Measurements from ENCODE around the gene S1PR4. TPM values are rescaled to one million over a fixed set of nuclear protein-coding genes. Genes with fewer than 3 reads are reported as not detected.

Gene S1PR4
- total and polyA plus RNA-seq, 9 of the 15 experiments (the other 6 are each of a cell fraction or from before 2014, with no cell fraction given): 0.27 TPM; not detected in 8

- TF ChIP-seq REST (IDR thresholded peaks at IDR 0.05; ENCODE audit: borderline replicate concordance): no peak; the same call in 1 of the 2 replicates
- TF ChIP-seq REST (CRISPR knock-in tag; IDR thresholded peaks at IDR 0.05; ENCODE audit: low read depth): 0 out of 2 replicates have a peak, but pooled peaks have one; percentile 27
- peak; percentile 83 for TF ChIP-seq NCOA1 (IDR thresholded peaks at IDR 0.05; ENCODE audit: low read depth)
- no peak; the same call in 1 of the 2 replicates for TF ChIP-seq SP1 (CRISPR knock-in tag; IDR thresholded peaks at IDR 0.05)
- peak; percentile 96 for TF ChIP-seq JUN (IDR thresholded peaks at IDR 0.05; ENCODE audit: borderline replicate concordance, low read depth, low read length)
- no peak for TF ChIP-seq JUN (CRISPR knock-in tag; IDR thresholded peaks at IDR 0.05; ENCODE audit: borderline replicate concordance)
- TF ChIP-seq GATAD2B (IDR thresholded peaks at IDR 0.05; ENCODE audit: borderline replicate concordance): peak; percentile 96
- 0 out of 2 replicates have a peak, but pooled peaks have one; percentile 20 for TF ChIP-seq NR4A1 (CRISPR knock-in tag; IDR thresholded peaks at IDR 0.05)
- peak; percentile 43; the same call in 1 of the 2 replicates for TF ChIP-seq NR4A1 (tag; IDR thresholded peaks at IDR 0.05)
- peak; percentile 3 to 30; a peak in 2 of 4 replicates for TF ChIP-seq RAD21 (CRISPR knock-in tag; conservative IDR thresholded peaks at IDR 0.05 in 1 of 2, IDR thresholded peaks at IDR 0.05 in 1 of 2)
- no peak for TF ChIP-seq HSF4 (CRISPR knock-in tag; IDR thresholded peaks at IDR 0.05; ENCODE audit: borderline replicate concordance)
- 0 out of 2 replicates have a peak, but pooled peaks have one; percentile 59 for TF ChIP-seq SMAD4 (CRISPR knock-in tag; conservative IDR thresholded peaks at IDR 0.05)
These were observed 23.4 kb upstream of the S1PR4 start (continued) for GRCh38 chr19:3154957-3155736.

Data from K562 (cell line).